Glomerular visceral epithelial cell (primary cell): Measurements from ENCODE around the gene CHN1.
A peak's percentile ranks its signal among the peaks of the same experiment; 100 is the strongest.

Experiments
- DNase-seq: peaks from one replicate; pipeline ENCODE4 v3.0.0-alpha.2; 2016; ENCODE audit errors: extremely low spot score

The CHN1 gene

GRCh38 chr2:174787487-174788205 lies 217.5 kb downstream of the CHN1 start:
- peak; percentile 88 for DNase-seq

- no peak for DNase-seq
Observed at GRCh38 chr2:174786066-174786725, 219.0 kb downstream of the CHN1 start.

GRCh38 chr2:174785481-174785880 lies 219.7 kb downstream of the CHN1 start:
- DNase-seq: no peak

GRCh38 chr2:174784909-174785308 lies 220.3 kb downstream of the CHN1 start:
- DNase-seq: no peak

GRCh38 chr2:174784316-174784715 lies 220.9 kb downstream of the CHN1 start:
- no peak for DNase-seq

GRCh38 chr2:174781996-174782395 lies 223.2 kb downstream of the CHN1 start:
- no peak for DNase-seq

GRCh38 chr2:174781298-174781697 lies 223.9 kb downstream of the CHN1 start:
- DNase-seq: no peak

- DNase-seq: no peak
Observed at GRCh38 chr2:174780856-174781255, 224.3 kb downstream of the CHN1 start.

GRCh38 chr2:174780191-174780840 lies 224.9 kb downstream of the CHN1 start:
- DNase-seq: no peak

GRCh38 chr2:174779361-174779928 lies 225.7 kb downstream of the CHN1 start:
- peak; percentile 32 for DNase-seq

GRCh38 chr2:174778085-174778981 lies 226.8 kb downstream of the CHN1 start:
- peak; percentile 89 for DNase-seq

GRCh38 chr2:174777347-174778084 lies 227.7 kb downstream of the CHN1 start:
- DNase-seq: no peak

- DNase-seq: no peak
Observed at GRCh38 chr2:174776675-174777074, 228.5 kb downstream of the CHN1 start.

GRCh38 chr2:174776223-174776622 lies 229.0 kb downstream of the CHN1 start:
- DNase-seq: no peak

GRCh38 chr2:174775571-174775980 lies 229.6 kb downstream of the CHN1 start:
- no peak for DNase-seq

- no peak for DNase-seq
Observed at GRCh38 chr2:174774886-174775285, 230.3 kb downstream of the CHN1 start.

GRCh38 chr2:174773215-174773614 lies 232.0 kb downstream of the CHN1 start:
- DNase-seq: no peak

- DNase-seq: no peak
Observed at GRCh38 chr2:174772472-174772801, 232.7 kb downstream of the CHN1 start.

- peak; percentile 86 for DNase-seq
Observed at GRCh38 chr2:174771631-174772471, 233.3 kb downstream of the CHN1 start.

- no peak for DNase-seq
Observed at GRCh38 chr2:174771136-174771535, 234.0 kb downstream of the CHN1 start.
